Measurements from ENCODE around the gene TMEM185A.
A peak's percentile ranks its signal among the peaks of the same experiment; 100 is the strongest.
"Not testable (repeated sequence)": the region's sequence is repeated elsewhere in the genome, so short reads cannot be mapped to it uniquely, and the experiment has no call there.

TMEM185A gene

GRCh38 chrX:149631234-149632165 is at the start of gene TMEM185A:
Gene TMEM185A, minus strand, starts transcription at chrX:149631792. Its CDS starts 212 bp downstream, at chrX:149631580.
- peak; percentile 42 to 72 for DNase-seq

- no peak for DNase-seq
Measured at GRCh38 chrX:149681182-149681581, 49.6 kb upstream of the TMEM185A start.

GRCh38 chrX:149679164-149679678 is 47.6 kb upstream of the TMEM185A start:
- DNase-seq = not testable (repeated sequence)

- DNase-seq = not testable (repeated sequence)
Measured at GRCh38 chrX:149675554-149675953, 44.0 kb upstream of the TMEM185A start.

- not testable (repeated sequence) for DNase-seq
Measured at GRCh38 chrX:149675088-149675487, 43.5 kb upstream of the TMEM185A start.

GRCh38 chrX:149660613-149661012 is 29.0 kb upstream of the TMEM185A start:
- not testable (repeated sequence) for DNase-seq

- not testable (repeated sequence) for DNase-seq
Measured at GRCh38 chrX:149656260-149656884, 24.8 kb upstream of the TMEM185A start.

- DNase-seq = no peak
Measured at GRCh38 chrX:149652232-149652981, 20.8 kb upstream of the TMEM185A start.

- DNase-seq = no peak
Measured at GRCh38 chrX:149650162-149650561, 18.6 kb upstream of the TMEM185A start.

- DNase-seq = no peak
Measured at GRCh38 chrX:149648932-149649331, 17.3 kb upstream of the TMEM185A start.

GRCh38 chrX:149647505-149647904 is 15.9 kb upstream of the TMEM185A start:
- DNase-seq = no peak

GRCh38 chrX:149643496-149643895 is 11.9 kb upstream of the TMEM185A start:
- DNase-seq = no peak

- no peak for DNase-seq
Measured at GRCh38 chrX:149641835-149642234, 10.2 kb upstream of the TMEM185A start.

GRCh38 chrX:149641432-149641831 is 9.8 kb upstream of the TMEM185A start:
- no peak for DNase-seq

GRCh38 chrX:149639568-149639967 is 8.0 kb upstream of the TMEM185A start:
- DNase-seq = no peak

- DNase-seq = no peak
Measured at GRCh38 chrX:149638860-149639259, 7.3 kb upstream of the TMEM185A start.

- no peak for DNase-seq
Measured at GRCh38 chrX:149633511-149633910, 1.9 kb upstream of the TMEM185A start.

- DNase-seq = no peak
Measured at GRCh38 chrX:149630681-149631233, 835 bp downstream of the TMEM185A start.

GRCh38 chrX:149629730-149630387 is 1.7 kb downstream of the TMEM185A start:
- DNase-seq = no peak

GRCh38 chrX:149628768-149629167 is 2.8 kb downstream of the TMEM185A start:
- no peak for DNase-seq

GRCh38 chrX:149628280-149628679 is 3.3 kb downstream of the TMEM185A start:
- no peak for DNase-seq

GRCh38 chrX:149626829-149627228 is 4.8 kb downstream of the TMEM185A start:
- DNase-seq = not testable (repeated sequence)
